T1000 (cell line): ENCODE data around the gene FOXC1.

Experiments
- DNase-seq: peaks from one replicate; lab custom pipeline; 2025; ENCODE audit warnings: mixed read lengths; lab: John Stamatoyannopoulos, UW

Gene FOXC1

DNA sequence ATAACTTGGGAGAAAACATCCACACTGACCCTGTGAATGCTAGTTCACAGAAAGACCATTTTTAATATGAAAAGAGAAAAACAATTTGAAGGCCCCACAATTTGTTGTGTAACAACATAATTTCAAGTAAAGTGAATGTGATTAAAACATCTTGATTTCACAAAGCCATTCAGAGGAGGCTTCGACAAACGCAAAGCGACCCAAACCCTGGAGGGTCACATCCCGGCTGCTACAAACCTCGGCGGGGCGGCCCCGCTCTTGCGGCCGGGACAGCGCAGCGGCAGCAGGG, 14.0 kb downstream of the FOXC1 start:
- no peak for DNase-seq

DNA sequence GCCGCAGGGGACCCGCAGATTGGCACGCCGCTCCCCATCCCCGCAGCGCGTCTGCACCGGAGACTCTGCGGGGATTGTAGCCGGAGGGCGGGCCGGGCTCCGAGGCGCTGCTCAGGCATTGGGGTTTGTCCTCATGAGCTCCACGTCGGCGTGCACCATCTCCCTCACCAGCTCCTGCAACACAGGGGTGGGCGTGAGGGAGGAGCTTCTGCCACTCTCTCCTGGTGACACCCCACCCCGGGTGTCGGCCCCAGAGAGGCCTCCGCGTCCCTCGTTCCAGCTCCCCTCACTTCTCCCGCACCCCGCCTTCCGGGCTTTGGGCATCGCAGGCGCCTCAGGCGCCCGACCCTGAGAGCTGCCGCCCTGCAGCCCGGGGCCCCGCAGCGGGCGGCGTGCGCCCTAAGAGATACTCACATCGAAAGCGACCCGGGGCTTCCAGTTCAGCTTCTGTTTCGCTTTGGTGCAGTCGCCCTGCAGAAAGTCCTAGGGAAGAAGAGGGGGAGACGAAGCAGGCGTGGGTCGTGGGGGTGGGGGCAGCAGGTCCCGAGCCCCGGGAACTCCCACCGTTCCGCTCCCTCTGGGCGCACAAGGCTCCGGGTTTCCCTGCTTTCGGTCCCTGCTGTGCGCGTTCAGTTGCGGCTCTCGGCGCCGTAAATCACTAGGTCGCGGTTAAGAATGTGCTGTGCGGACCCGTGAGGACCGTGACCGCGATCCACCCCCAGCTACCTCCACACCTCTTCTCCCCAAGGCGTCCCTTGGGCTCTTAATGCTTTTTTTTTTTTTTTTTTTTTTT, 14.5 kb downstream of the FOXC1 start:
- DNase-seq: no peak

DNA sequence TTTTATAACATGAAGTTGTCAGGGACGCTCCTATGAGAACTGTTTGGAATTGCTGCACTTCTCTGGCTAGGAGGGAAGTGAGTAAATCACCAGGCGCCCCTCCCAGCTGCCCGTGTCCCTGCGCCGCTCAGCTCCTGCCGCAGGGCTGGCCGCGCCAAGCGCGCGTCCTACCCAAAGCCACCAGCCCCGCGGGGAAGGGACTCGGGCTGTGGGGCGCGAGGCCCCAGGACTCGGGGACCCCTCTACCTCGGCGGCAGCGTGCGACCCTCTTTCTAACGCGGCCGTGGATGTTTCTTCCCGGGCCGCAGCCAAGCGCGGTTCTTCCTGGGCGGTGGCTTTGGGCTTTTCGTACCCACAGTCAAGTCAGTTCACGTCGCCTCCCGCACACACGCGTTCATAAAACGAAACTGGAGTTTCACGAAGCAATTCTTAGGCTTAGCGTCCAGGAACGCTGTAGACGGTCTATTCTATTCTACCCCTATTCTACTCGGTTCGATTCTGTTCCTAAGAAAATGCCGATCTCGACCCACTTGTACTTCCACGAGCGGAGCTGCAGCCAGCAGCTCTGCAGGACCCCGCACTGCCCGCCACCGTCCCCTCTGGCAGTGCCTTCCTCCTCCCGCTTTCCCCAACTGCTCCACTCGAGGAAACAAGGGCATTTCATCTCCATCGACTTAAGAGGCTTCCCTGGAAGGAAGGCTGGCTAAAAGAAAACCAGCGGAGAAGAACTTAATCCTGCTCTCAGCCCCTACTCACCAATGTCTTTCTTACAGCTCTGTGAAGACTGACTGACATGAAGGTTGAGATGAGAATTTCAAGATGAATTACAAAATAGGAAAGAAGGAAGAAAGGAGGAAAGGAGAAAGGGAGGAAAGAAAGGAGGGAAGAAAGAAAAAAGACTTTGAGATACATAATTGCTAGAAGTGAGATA, 15.4 kb downstream of the FOXC1 start:
- no peak for DNase-seq

DNA sequence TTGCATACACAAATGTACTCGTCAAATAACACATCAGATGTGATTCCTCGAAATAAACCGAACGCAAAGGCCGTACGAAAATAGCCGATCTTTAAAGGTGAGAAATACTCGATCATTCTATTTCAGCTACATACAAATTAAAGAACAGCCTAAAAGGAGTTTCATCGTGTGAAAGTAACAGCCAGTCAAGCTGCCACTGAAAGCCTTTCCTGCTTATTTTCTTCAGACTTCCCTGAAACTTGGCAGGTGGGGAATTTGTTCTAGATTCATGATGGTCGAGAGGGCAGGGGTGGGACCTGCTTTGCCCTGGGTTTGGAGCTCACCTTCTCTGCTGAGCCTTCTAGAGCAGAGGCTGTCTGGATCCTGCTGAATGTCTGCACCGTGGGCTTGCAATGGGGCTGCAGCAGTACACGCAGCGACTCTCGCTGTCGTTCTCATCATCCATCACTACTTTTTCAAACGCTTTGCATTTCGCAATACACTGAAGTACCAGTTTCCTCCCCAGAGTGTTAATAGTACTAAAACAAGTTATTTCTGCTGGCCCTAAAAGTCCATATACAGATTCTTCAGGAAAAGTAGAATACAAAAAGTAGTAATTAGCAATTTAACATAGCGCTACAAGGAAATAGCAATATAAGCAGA, 16.2 kb downstream of the FOXC1 start:
- DNase-seq: no peak

GRCh38 chr6:1626481-1626880, 16.8 kb downstream of the FOXC1 start:
- DNase-seq: no peak

DNA sequence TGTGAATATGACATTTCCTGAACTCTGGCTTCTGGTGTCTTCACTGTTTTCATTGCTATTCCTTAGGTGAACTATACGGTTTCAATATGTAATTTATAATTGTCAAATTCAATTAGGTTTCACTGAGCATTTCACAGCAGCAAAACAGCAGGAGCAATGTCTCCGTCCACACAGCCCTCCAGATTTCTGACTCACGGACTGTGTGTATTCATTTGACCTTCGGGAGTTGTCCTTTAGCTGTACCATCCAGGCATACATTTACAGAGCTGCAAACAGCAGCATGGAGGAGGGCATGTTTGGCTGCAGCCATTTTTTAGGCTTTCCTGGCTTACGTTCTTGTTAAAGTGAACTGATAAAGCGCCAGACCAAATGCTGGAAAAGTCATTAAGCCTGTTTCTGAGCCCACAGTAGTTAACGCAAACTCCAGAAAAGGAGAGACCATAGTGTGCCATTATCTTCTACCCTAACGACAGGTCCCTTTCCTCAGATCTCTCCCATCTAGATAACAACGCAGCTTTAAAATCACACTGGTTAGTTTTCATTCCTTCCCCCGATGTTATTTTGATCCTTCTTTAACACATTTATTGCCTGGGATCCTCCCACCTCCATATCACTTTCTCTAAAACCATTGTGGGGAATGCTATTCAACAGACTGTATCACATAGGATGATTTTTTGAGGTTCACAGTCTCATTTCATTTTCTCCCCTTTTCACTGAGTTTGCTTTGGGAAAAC, 18.3 kb downstream of the FOXC1 start:
- DNase-seq: no peak

- DNase-seq: no peak
These were observed 19.6 kb downstream of the FOXC1 start for GRCh38 chr6:1629316-1629715.

GRCh38 chr6:1630212-1630770, 20.6 kb downstream of the FOXC1 start:
- no peak for DNase-seq

GRCh38 chr6:1630771-1631217, 21.1 kb downstream of the FOXC1 start:
- no peak for DNase-seq

DNA sequence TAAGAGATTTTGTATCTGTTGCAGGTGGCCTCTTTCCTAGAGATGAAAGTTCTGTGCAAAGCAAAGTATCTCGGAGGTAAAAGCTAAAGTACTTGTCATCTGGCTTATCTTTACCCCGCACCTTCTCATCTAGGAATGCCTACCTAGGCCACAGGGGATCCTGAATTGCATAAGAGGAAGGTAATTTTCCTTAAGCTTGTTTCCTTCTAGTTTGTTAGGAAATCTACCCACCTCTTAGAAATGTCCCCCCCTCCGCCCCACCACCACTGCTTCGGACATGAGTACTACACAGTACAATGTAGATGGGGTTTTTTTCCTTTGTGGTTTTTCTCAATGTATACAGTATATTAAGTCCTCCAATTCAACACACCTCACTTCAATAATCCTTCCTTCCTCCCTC, 21.5 kb downstream of the FOXC1 start:
- DNase-seq: no peak

- no peak for DNase-seq
These were observed 23.8 kb downstream of the FOXC1 start for GRCh38 chr6:1633366-1634021.

- DNase-seq: no peak
These were observed 24.4 kb downstream of the FOXC1 start for GRCh38 chr6:1634081-1634480.

GRCh38 chr6:1635305-1636010, 25.7 kb downstream of the FOXC1 start:
- no peak for DNase-seq

DNA sequence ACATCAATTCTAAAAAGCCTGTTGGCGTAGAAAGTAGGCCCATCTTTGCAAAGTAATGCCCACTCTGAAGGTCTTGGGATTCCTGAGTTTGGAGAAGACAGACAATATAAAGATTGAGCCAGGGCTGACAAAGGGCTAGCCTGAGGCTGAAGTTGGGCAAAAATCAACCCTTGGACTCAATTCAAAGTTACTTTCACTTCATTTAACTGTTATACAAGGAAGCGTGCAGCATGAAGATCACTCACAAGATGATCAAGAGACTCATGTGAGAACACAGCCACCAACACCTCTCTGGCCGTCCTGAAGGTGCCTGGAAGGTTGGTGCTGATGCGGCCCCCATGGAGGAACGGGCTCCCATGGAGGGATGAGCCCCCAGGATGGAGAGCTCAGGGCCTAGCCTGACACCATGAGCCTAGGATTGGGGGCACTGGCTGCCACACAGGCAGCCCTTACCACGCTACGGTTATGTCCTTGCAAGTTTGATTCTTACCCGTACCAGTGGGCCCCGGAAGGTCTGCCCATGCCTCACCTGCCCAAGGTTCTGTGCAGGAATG, 26.6 kb downstream of the FOXC1 start:
- no peak for DNase-seq

- DNase-seq: no peak
These were observed 27.5 kb downstream of the FOXC1 start for GRCh38 chr6:1636971-1637871.

DNA sequence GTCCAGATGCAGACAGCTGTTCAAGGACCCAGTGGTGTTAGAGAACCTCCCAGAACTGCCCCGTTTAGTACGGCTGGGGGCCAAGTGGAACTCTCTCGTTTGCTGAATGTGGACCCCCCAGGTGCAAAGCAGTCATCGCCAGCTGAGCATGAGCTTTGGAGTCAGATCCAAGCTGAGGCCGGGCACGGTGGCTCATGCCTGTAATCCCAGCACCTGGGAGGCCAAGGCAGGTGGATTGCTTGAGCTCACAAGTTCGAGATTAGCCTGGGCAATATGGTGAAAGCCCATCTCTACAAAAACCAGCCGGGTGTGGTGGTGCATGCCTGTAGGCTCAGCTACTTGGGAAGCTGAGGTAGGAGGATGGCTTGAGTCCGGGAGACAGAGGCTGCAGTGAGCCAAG, 29.7 kb downstream of the FOXC1 start:
- no peak for DNase-seq

- no peak for DNase-seq
These were observed 30.8 kb downstream of the FOXC1 start for GRCh38 chr6:1640476-1640875.

- no peak for DNase-seq
These were observed 31.7 kb downstream of the FOXC1 start for GRCh38 chr6:1641343-1641885.

DNA sequence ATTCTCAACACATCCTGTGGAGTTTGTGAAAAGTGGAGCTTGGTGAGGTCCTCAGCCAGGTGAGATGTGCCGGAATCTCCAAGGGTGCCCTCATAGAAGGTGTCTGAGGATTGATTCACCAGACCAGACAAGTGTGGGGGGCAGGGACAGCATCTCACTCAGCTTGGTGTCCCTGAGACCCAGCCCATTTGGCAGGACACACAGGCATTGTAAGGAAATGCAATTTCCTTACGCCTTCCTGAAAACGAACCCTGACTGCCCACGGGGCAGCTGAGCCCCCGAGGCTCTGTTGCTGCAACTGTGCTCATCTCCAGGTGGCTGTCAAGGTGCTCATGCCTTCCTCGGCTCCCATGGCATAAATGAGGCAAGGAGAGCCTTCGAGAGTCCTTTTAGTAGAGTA, 33.4 kb downstream of the FOXC1 start:
- DNase-seq: no peak
